ENCODE data around the gene IFT81.

- TF ChIP-seq CTCF (IDR thresholded peaks at IDR 0.05) (no peak), POLR2A (IDR thresholded peaks at IDR 0.05) (no peak)
Measured at GRCh38 chr12:110165540-110166159, 41.5 kb downstream of the IFT81 start.

Measured in tibial nerve (tissue), 3 donors.